Activated T-cell treated with anti-CD3 and anti-CD28 coated beads, Interleukin-2, amount 50 U/mL, for 72 hours (primary cell): ENCODE measurements around the gene TNFRSF8. TPM values are rescaled to one million over a fixed set of nuclear protein-coding genes. Genes with fewer than 3 reads are reported as not detected.
"Not testable (repeated sequence)": the region's sequence is repeated elsewhere in the genome, so short reads cannot be mapped to it uniquely, and the experiment has no call there.

Experiments used
- ATAC-seq, 2 donors: fragments of 150-1000 bp; cut with Tn5 transposase; replicated peaks in 1 of 2; 2 replicates each; pipeline ENCODE4 v1.10.0; 2021; ENCODE audit warnings: moderate library complexity in 2 of 2, mild to moderate bottlenecking in 1 of 2
- DNase-seq, 2 donors: peaks; one replicate each; pipeline ENCODE4 v3.0.0; 2021 to 2022; ENCODE audit warnings: mixed read lengths in 1 of 2
- H3K27ac Mint-ChIP-seq: one replicate; pipeline ENCODE4 v1.8.0; 2022; ENCODE audit warnings: mild to moderate bottlenecking, moderate library complexity, mixed read lengths
- H3K27me3 Mint-ChIP-seq: one replicate; pipeline ENCODE4 v1.8.0; 2022; ENCODE audit warnings: low read depth, mixed read lengths
- H3K36me3 Mint-ChIP-seq, 2 donors: one replicate each; pipeline ENCODE4 v1.8.0; 2022; ENCODE audit warnings: mixed read lengths in 2 of 2, mild to moderate bottlenecking in 1 of 2; ENCODE audit not compliant: insufficient read depth in 2 of 2
- H3K4me1 Mint-ChIP-seq: one replicate; pipeline ENCODE4 v1.8.0; 2022; ENCODE audit warnings: low read depth, mixed read lengths
- H3K4me3 Mint-ChIP-seq, 2 donors: one replicate each; pipeline ENCODE4 v1.8.0; 2022; ENCODE audit warnings: mild to moderate bottlenecking in 2 of 2, mixed read lengths in 2 of 2, moderate library complexity in 2 of 2
- H3K9me3 Mint-ChIP-seq, 2 donors: one replicate each; pipeline ENCODE4 v1.8.0; 2022; ENCODE audit warnings: mixed read lengths in 2 of 2
- total RNA-seq, 2 donors: library from RNA; stranded (reverse); gene quantifications; one replicate each; pipeline ENCODE4 v1.2.3, GENCODE V29; 2022

The TNFRSF8 gene
- total RNA-seq, 2 donors from 2014 or later: 39.5 to 63.5 TPM

- Mint-ChIP-seq H3K36me3 (peaks cover 32 to 43% of the 10 kb centered on the region in 2 donors), H3K4me3 (no peak overlapping the region), H3K4me1 (peaks cover 42% of the 10 kb centered on the region), H3K9me3 (peaks cover 3 to 10% of the 10 kb centered on the region in 2 donors), H3K27me3 (no peaks in the 10 kb centered on the region), H3K27ac (no peak overlapping the region)
- ATAC-seq: no peak
- no peak for DNase-seq
These were observed 27.2 kb downstream of the TNFRSF8 start for GRCh38 chr1:12090326-12090725.

DNA sequence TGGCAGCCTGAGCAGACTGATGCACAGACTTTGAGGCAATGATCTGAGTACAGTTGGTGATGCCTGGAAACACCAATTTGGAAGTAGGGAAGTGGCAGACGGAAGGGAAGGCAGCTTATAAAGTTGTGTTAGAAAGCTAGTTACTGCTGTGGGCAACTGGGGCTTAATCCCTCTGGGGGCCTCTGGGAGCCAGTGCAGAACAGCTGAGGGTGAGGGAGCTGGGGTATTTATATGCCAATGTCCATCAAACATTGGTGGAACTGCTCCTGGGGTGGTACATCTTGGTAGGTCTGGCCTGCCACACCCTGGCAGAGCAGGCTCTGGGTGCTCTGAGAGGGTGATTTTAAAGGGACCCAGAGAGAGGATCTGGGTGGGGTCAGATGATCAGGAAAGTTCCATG lies 28.1 kb downstream of the TNFRSF8 start:
- Mint-ChIP-seq H3K27me3 (no peaks in the 10 kb centered on the region), H3K9me3 (peaks cover 3 to 10% of the 10 kb centered on the region in 2 donors), H3K4me1 (peaks cover 42% of the 10 kb centered on the region), H3K27ac (no peak overlapping the region), H3K4me3 (no peak overlapping the region), H3K36me3 (peaks cover 35 to 40% of the 10 kb centered on the region in 2 donors)
- ATAC-seq (no peak), DNase-seq (no peak)

- Mint-ChIP-seq H3K4me3 (no peak overlapping the region), H3K4me1 (peaks cover 16% of the 10 kb centered on the region), H3K27me3 (no peaks in the 10 kb centered on the region), H3K9me3 (peaks cover 0 to 5% of the 10 kb centered on the region in 2 donors), H3K36me3 (peaks cover 20 to 28% of the 10 kb centered on the region in 2 donors), H3K27ac (no peak overlapping the region)
- no peak for ATAC-seq
- no peak for DNase-seq
These were observed 31.1 kb downstream of the TNFRSF8 start for GRCh38 chr1:12094180-12094579.

DNA sequence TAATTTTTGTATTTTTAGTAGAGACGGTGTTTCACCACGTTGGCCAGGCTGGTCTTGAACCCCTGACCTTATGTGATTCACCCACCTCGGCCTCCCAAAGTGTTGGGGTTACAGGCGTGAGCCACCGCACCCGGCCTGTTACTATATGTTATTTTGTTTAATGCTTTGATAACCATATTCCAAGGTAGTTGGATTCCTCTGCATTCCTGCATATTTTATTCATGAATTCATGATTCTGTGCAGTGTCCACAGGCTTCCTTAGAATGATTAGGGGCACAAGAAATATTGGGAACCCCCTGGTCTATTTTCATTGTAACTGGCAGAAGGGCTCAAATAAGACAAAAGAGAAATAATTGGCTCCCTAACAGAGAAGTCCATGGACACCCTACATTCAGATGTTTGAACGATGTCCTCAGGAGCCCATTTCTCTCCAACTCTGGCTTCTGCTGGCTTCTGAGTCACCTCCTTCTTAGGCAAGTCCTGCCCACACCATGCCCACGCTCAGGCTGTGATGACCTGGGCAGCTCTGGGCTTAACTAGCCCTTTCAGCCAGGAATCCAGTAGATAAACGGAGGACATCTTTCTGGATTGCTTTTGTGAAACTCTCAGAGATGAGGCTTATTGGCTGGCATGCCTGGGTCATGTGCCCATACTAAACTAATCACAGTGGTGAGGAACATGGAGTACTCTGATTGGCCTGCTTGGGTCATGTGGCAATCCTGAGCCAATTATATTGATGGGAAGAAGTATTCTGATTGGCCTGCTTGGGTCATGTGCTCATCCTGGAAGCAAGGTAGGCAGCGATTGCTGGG lies 32.6 kb downstream of the TNFRSF8 start:
- no peaks in the 10 kb centered on the region for H3K9me3 Mint-ChIP-seq
- H3K27me3 Mint-ChIP-seq: no peaks in the 10 kb centered on the region
- no peak for DNase-seq
- no peak for ATAC-seq
- no peak overlapping the region for H3K4me3 Mint-ChIP-seq
- H3K36me3 Mint-ChIP-seq: peaks cover 8 to 17% of the 10 kb centered on the region in 2 donors
- H3K27ac Mint-ChIP-seq: no peak overlapping the region
- H3K4me1 Mint-ChIP-seq: peaks cover 1% of the 10 kb centered on the region

DNA sequence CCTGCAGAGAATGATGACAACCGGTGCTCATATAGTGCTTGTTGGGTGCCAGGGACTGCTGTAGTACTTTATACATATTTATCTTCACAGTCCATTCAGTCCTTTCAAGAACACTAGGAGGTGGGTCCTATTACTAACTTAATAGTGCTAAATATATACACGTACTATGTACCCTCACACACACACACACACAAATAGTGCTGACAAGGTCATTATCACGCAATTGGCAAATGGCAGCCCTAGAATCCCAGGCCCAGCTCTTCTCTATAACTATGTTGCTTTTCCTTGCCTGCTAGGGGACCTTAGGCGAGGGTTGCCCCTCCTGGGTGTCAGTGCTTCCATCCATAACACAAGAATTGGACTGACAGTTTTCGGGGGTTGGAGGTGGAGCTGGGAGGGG lies 33.5 kb downstream of the TNFRSF8 start:
- no peak overlapping the region for H3K4me3 Mint-ChIP-seq

DNA sequence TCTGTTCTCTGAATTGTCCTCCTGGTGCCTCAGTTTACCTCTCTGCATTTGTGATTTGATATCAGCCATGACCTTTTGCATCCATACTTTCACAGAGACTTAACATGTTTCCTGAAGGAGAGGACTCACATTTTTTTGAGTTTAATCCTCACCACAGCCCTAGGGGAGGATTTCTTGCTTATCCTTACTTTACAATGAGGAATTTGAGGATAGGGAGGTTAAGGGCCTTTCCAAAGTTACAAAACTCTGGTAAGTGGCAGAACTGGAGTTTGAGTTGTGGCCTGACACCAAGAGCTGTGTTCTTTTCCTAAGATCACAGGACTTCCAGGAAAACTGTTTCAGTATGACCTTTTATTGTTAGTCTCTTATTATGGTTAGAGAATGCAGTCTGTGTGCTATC lies 34.2 kb downstream of the TNFRSF8 start:
- Mint-ChIP-seq H3K4me1 (peaks cover 1% of the 10 kb centered on the region), H3K27me3 (no peaks in the 10 kb centered on the region), H3K36me3 (peaks cover 9 to 13% of the 10 kb centered on the region in 2 donors), H3K27ac (no peak overlapping the region), H3K4me3 (no peak overlapping the region), H3K9me3 (no peaks in the 10 kb centered on the region)
- DNase-seq (no peak), ATAC-seq (no peak)

More for the DNA sequence above, 33.5 kb downstream of the TNFRSF8 start:
- H3K27me3 Mint-ChIP-seq: no peaks in the 10 kb centered on the region
- no peak overlapping the region for H3K27ac Mint-ChIP-seq
- no peak for ATAC-seq
- peaks cover 8 to 9% of the 10 kb centered on the region in 2 donors for H3K36me3 Mint-ChIP-seq
- no peaks in the 10 kb centered on the region for H3K9me3 Mint-ChIP-seq
- DNase-seq: no peak
- no peaks in the 10 kb centered on the region for H3K4me1 Mint-ChIP-seq

DNA sequence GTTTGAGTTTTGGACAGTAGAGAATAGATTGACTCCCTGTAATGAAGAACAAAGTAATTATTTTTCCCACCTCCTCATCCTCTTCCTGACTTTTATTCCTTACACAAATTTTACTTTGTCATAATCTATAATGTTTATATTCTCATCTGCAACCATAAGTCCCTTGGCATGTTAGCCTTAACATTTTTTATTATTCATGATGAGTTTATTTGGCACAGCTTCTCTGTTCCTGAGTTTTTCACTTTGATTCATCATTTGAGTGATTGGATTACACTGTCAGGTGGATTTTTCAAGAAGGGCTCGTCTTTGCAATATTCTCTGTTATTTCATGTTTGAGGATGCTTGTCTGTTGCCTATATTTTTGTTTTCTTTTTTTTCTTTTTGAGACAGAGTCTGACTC lies 35.7 kb downstream of the TNFRSF8 start:
- peaks cover 6% of the 10 kb centered on the region for H3K4me1 Mint-ChIP-seq

DNA sequence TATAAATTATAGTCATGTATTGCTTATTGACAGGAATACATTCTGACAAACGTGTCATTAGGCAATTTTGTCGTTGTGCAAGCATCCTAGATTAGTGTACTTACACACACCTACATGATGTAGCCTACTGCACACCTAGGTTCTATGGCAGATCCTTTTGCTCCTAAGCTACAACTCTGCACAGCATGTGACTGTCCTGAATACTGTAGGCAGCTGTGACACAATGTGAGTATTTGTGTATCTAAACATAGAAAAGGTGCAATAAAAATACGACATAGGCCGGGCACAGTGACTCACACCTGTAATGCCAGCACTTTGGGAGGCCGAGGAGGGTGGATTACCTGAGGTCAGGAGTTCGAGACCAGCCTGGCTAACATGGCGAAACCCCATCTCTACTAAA lies 36.5 kb downstream of the TNFRSF8 start:
- Mint-ChIP-seq H3K27me3 (no peaks in the 10 kb centered on the region), H3K4me1 (peaks cover 6% of the 10 kb centered on the region), H3K27ac (no peak overlapping the region), H3K36me3 (peaks cover 12 to 14% of the 10 kb centered on the region in 2 donors), H3K9me3 (no peaks in the 10 kb centered on the region), H3K4me3 (no peak overlapping the region)
- ATAC-seq (no peak), DNase-seq (no peak)

More for the DNA sequence above, 35.7 kb downstream of the TNFRSF8 start:
- H3K4me3 Mint-ChIP-seq: no peak overlapping the region
- peaks cover 10 to 13% of the 10 kb centered on the region in 2 donors for H3K36me3 Mint-ChIP-seq
- no peaks in the 10 kb centered on the region for H3K9me3 Mint-ChIP-seq
- no peaks in the 10 kb centered on the region for H3K27me3 Mint-ChIP-seq
- no peak for ATAC-seq
- DNase-seq: no peak
- H3K27ac Mint-ChIP-seq: no peak overlapping the region

DNA sequence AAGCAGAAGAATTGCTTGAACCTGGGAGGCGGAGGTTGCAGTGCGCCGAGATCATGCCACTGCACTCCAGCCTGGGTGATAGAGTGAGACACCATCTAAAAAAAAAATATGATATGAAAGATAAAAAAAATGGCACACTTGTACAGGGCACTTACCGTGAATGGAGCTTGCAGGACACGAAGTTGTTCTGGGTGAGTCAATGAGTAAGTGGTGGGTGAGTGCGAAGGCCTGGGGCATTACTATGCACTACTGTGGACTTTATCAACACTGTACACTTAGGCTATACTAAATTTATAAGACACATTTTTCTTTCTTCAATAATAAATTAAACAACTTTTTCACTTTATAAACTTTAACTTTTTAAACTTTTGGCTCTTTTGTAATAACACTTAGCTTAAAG lies 37.0 kb downstream of the TNFRSF8 start:
- no peaks in the 10 kb centered on the region for H3K9me3 Mint-ChIP-seq
- H3K36me3 Mint-ChIP-seq: peaks cover 12 to 14% of the 10 kb centered on the region in 2 donors
- H3K4me3 Mint-ChIP-seq: no peak overlapping the region

GRCh38 chr1:12101120-12101519 lies 38.0 kb downstream of the TNFRSF8 start:
- not testable (repeated sequence) for H3K27me3 Mint-ChIP-seq, H3K9me3 Mint-ChIP-seq, H3K27ac Mint-ChIP-seq, H3K4me1 Mint-ChIP-seq, ATAC-seq, DNase-seq, H3K4me3 Mint-ChIP-seq
- peaks cover 15 to 19% of the 10 kb centered on the region in 2 donors for H3K36me3 Mint-ChIP-seq

More for the DNA sequence above, 37.0 kb downstream of the TNFRSF8 start:
- DNase-seq: no peak
- peaks cover 6% of the 10 kb centered on the region for H3K4me1 Mint-ChIP-seq
- H3K27ac Mint-ChIP-seq: no peak overlapping the region
- no peak for ATAC-seq
- H3K27me3 Mint-ChIP-seq: no peaks in the 10 kb centered on the region

DNA sequence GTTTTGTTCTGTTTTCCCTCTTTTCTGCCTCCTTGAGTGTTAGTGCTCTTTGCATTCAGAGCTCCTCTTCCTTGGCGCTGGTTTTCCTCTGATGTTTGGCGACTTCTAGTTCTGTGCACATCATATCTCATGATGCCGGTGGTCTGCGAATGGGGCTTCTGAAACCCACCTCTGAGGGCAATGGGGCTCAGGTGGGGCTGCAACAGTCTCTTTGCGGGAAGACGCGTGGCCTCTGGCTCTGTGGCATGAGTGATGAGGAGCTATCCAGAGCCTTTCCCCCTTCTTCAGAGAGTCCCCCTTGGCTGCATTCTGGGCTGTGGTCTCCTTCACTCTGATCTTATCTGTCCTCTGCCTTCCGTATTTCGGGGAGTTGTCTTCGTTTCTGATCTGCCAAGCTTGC lies 39.0 kb downstream of the TNFRSF8 start:
- H3K9me3 Mint-ChIP-seq: no peaks in the 10 kb centered on the region
- no peaks in the 10 kb centered on the region for H3K27me3 Mint-ChIP-seq
- peaks cover 12% of the 10 kb centered on the region for H3K4me1 Mint-ChIP-seq
- peaks cover 17 to 24% of the 10 kb centered on the region in 2 donors for H3K36me3 Mint-ChIP-seq
- no peak overlapping the region for H3K4me3 Mint-ChIP-seq
- no peak for DNase-seq
- H3K27ac Mint-ChIP-seq: no peak overlapping the region
- no peak for ATAC-seq

GRCh38 chr1:12104417-12104816 lies 41.3 kb downstream of the TNFRSF8 start:
- H3K27me3 Mint-ChIP-seq: no peaks in the 10 kb centered on the region
- H3K4me3 Mint-ChIP-seq: no peak overlapping the region
- H3K27ac Mint-ChIP-seq: no peak overlapping the region
- peaks cover 12% of the 10 kb centered on the region for H3K4me1 Mint-ChIP-seq
- DNase-seq: no peak
- peaks cover 16 to 21% of the 10 kb centered on the region in 2 donors for H3K36me3 Mint-ChIP-seq
- H3K9me3 Mint-ChIP-seq: no peaks in the 10 kb centered on the region
- no peak for ATAC-seq

GRCh38 chr1:12106153-12106552 lies 43.0 kb downstream of the TNFRSF8 start:
- peaks cover 12% of the 10 kb centered on the region for H3K4me1 Mint-ChIP-seq
- ATAC-seq (no peak), DNase-seq (no peak)
- H3K36me3 Mint-ChIP-seq: peaks cover 23 to 24% of the 10 kb centered on the region in 2 donors
- no peaks in the 10 kb centered on the region for H3K9me3 Mint-ChIP-seq
- no peak overlapping the region for H3K4me3 Mint-ChIP-seq
- H3K27me3 Mint-ChIP-seq: no peaks in the 10 kb centered on the region
- H3K27ac Mint-ChIP-seq: no peak overlapping the region

DNA sequence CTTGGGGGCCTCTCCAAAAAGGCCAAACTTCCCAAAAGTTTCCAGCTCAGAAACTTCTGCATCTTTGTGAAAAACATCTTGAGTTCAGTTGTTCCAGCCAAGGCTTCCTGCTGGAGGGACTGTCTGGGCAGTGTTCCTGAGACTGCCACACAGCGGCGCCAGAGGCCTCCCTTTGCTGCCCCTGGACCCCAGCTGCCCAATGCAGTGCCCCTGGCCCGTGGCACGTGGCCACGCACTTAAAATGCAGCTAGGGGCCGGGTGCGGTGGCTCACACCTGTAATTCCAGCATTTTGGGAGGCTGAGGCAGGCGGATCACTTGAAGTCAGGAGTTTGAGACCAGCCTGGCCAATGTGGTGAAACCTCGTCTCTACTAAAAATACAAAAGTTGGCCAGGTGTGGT lies 43.8 kb downstream of the TNFRSF8 start:
- not testable (repeated sequence) for ATAC-seq, DNase-seq, H3K27me3 Mint-ChIP-seq, H3K9me3 Mint-ChIP-seq, H3K4me3 Mint-ChIP-seq, H3K27ac Mint-ChIP-seq
- peaks cover 12% of the 10 kb centered on the region for H3K4me1 Mint-ChIP-seq
- peaks cover 23 to 24% of the 10 kb centered on the region in 2 donors for H3K36me3 Mint-ChIP-seq
